ENCODE results near the gene HOXB5.

HOXB5 gene

DNA sequence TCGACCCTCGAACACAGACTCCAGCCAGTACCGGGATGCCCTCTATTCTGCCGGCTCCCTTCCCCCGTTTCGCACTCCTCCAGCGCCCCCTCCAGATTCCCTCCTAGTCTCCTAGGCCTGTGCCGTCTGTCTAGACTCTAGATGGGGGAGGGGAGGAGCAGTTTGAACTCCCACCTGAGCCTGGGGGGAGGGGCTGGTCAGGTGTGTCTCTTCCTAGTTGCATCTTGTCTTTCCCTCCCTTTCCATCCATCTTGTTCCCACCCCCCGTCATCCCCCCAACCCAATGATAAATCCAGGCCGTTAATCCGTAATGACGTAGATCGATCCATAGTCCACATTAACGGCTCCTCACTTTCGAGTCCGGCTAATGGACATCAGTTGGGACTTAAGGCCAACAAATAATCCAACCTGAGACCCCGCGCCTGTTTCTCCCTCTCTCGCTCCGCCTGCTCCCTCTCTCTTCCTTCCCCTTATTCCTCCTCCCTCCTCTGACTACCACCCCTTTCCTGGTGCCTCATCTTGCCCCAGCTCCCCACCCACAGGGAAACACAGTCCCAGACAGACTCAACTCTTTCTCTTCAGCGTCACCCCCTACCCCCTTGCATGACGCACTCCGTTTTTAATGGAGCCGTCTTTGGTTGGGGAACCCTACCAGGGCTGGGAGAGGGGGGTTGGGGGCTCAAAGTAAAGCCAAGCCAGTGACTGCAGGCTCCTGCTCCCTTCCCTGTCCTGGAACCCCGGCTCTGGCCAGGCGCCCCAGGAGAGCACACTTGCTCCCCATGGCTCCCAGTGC lies 3.4 kb upstream of the HOXB5 start (continued):
- TF ChIP-seq ZBTB7A (tag by site-specific recombination; IDR thresholded peaks at IDR 0.05; ENCODE audit: low read depth), result peak; percentile 69
- TF ChIP-seq ZNF37A (tag by site-specific recombination; IDR thresholded peaks at IDR 0.05), result no peak
- peak; percentile 46 for TF ChIP-seq EGR2 (tag by site-specific recombination; IDR thresholded peaks at IDR 0.05; ENCODE audit: low read depth)
- TF ChIP-seq, protein P1, sequence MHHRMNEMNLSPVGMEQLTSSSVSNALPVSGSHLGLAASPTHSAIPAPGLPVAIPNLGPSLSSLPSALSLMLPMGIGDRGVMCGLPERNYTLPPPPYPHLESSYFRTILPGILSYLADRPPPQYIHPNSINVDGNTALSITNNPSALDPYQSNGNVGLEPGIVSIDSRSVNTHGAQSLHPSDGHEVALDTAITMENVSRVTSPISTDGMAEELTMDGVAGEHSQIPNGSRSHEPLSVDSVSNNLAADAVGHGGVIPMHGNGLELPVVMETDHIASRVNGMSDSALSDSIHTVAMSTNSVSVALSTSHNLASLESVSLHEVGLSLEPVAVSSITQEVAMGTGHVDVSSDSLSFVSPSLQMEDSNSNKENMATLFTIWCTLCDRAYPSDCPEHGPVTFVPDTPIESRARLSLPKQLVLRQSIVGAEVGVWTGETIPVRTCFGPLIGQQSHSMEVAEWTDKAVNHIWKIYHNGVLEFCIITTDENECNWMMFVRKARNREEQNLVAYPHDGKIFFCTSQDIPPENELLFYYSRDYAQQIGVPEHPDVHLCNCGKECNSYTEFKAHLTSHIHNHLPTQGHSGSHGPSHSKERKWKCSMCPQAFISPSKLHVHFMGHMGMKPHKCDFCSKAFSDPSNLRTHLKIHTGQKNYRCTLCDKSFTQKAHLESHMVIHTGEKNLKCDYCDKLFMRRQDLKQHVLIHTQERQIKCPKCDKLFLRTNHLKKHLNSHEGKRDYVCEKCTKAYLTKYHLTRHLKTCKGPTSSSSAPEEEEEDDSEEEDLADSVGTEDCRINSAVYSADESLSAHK (tag by site-specific recombination; IDR thresholded peaks at IDR 0.05), result 0 out of 2 replicates have a peak, but pooled peaks have one; percentile 24
- TF ChIP-seq ZNF560 (tag by site-specific recombination; IDR thresholded peaks at IDR 0.05; ENCODE audit: borderline replicate concordance), result no peak
- 0 out of 2 replicates have a peak, but pooled peaks have one; percentile 10 for TF ChIP-seq MYNN (tag by site-specific recombination; IDR thresholded peaks at IDR 0.05; ENCODE audit: borderline replicate concordance)
- TF ChIP-seq ZNF529 (tag by site-specific recombination; IDR thresholded peaks at IDR 0.05; ENCODE audit: insufficient replicate concordance), result no peak
- TF ChIP-seq, protein P2, sequence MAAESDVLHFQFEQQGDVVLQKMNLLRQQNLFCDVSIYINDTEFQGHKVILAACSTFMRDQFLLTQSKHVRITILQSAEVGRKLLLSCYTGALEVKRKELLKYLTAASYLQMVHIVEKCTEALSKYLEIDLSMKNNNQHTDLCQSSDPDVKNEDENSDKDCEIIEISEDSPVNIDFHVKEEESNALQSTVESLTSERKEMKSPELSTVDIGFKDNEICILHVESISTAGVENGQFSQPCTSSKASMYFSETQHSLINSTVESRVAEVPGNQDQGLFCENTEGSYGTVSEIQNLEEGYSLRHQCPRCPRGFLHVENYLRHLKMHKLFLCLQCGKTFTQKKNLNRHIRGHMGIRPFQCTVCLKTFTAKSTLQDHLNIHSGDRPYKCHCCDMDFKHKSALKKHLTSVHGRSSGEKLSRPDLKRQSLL (tag by site-specific recombination; IDR thresholded peaks at IDR 0.05), result peak; percentile 1; the same call in 1 of the 2 replicates
- TF ChIP-seq, protein P3, sequence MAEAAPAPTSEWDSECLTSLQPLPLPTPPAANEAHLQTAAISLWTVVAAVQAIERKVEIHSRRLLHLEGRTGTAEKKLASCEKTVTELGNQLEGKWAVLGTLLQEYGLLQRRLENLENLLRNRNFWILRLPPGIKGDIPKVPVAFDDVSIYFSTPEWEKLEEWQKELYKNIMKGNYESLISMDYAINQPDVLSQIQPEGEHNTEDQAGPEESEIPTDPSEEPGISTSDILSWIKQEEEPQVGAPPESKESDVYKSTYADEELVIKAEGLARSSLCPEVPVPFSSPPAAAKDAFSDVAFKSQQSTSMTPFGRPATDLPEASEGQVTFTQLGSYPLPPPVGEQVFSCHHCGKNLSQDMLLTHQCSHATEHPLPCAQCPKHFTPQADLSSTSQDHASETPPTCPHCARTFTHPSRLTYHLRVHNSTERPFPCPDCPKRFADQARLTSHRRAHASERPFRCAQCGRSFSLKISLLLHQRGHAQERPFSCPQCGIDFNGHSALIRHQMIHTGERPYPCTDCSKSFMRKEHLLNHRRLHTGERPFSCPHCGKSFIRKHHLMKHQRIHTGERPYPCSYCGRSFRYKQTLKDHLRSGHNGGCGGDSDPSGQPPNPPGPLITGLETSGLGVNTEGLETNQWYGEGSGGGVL (tag by site-specific recombination; IDR thresholded peaks at IDR 0.05), result peak; percentile 95
- TF ChIP-seq ZBTB8A (tag by site-specific recombination; IDR thresholded peaks at IDR 0.05), result no peak; the same call in none of the 2 replicates
- TF ChIP-seq GFI1B (tag by site-specific recombination; IDR thresholded peaks at IDR 0.05), result peak; percentile 43; the same call in 1 of the 2 replicates
- TF ChIP-seq ZNF600 (tag by site-specific recombination; IDR thresholded peaks at IDR 0.05), result peak; percentile 89
- peak; percentile 31; the same call in 1 of the 2 replicates for TF ChIP-seq ZNF2 (tag by site-specific recombination; IDR thresholded peaks at IDR 0.05)
- TF ChIP-seq, protein P4, sequence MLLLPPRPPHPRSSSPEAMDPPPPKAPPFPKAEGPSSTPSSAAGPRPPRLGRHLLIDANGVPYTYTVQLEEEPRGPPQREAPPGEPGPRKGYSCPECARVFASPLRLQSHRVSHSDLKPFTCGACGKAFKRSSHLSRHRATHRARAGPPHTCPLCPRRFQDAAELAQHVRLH (tag by site-specific recombination; IDR thresholded peaks at IDR 0.05), result peak; percentile 60
- TF ChIP-seq, protein P5, sequence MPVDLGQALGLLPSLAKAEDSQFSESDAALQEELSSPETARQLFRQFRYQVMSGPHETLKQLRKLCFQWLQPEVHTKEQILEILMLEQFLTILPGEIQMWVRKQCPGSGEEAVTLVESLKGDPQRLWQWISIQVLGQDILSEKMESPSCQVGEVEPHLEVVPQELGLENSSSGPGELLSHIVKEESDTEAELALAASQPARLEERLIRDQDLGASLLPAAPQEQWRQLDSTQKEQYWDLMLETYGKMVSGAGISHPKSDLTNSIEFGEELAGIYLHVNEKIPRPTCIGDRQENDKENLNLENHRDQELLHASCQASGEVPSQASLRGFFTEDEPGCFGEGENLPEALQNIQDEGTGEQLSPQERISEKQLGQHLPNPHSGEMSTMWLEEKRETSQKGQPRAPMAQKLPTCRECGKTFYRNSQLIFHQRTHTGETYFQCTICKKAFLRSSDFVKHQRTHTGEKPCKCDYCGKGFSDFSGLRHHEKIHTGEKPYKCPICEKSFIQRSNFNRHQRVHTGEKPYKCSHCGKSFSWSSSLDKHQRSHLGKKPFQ (tag by site-specific recombination; IDR thresholded peaks at IDR 0.05), result peak; percentile 84; the same call in 1 of the 2 replicates
- TF ChIP-seq ZNF549 (tag by site-specific recombination; IDR thresholded peaks at IDR 0.05), result no peak
- peak; percentile 54 for TF ChIP-seq ZFHX2 (tag by site-specific recombination; conservative IDR thresholded peaks at IDR 0.05)
- no peak for TF ChIP-seq ZNF114 (tag by site-specific recombination; IDR thresholded peaks at IDR 0.05)
- no peak for TF ChIP-seq ZNF776 (tag by site-specific recombination; IDR thresholded peaks at IDR 0.05; ENCODE audit: borderline replicate concordance)
- 0 out of 2 replicates have a peak, but pooled peaks have one; percentile 58 for TF ChIP-seq ZNF223 (tag by site-specific recombination; IDR thresholded peaks at IDR 0.05)
- TF ChIP-seq ZNF521 (tag by site-specific recombination; IDR thresholded peaks at IDR 0.05), result no peak
- no peak for TF ChIP-seq ZNF777 (tag by site-specific recombination; IDR thresholded peaks at IDR 0.05; ENCODE audit: borderline replicate concordance)
- TF ChIP-seq ZXDB (tag by site-specific recombination; IDR thresholded peaks at IDR 0.05), result no peak
- TF ChIP-seq REPIN1 (tag by site-specific recombination; IDR thresholded peaks at IDR 0.05; ENCODE audit: low read depth), result no peak
- peak; percentile 65 for TF ChIP-seq ZFP69B (tag by site-specific recombination; IDR thresholded peaks at IDR 0.05)
- peak; percentile 73 for TF ChIP-seq ZNF366 (tag by site-specific recombination; conservative IDR thresholded peaks at IDR 0.05)
- TF ChIP-seq ZBTB20 (tag by site-specific recombination; IDR thresholded peaks at IDR 0.05), result peak; percentile 19; the same call in 1 of the 2 replicates
- no peak for TF ChIP-seq ZNF157 (tag by site-specific recombination; IDR thresholded peaks at IDR 0.05)
- no peak for TF ChIP-seq ZNF558 (tag by site-specific recombination; IDR thresholded peaks at IDR 0.05)
- TF ChIP-seq BCL11A (tag by site-specific recombination; IDR thresholded peaks at IDR 0.05; ENCODE audit: low read depth), result 0 out of 2 replicates have a peak, but pooled peaks have one; percentile 43
- no peak for TF ChIP-seq ZNF324 (tag by site-specific recombination; IDR thresholded peaks at IDR 0.05)
